ENCODE measurements around the gene NELFCD. TPM values are rescaled to one million over a fixed set of nuclear protein-coding genes. Genes with fewer than 3 reads are reported as not detected.

Gene NELFCD
- 125 and 129 TPM in 2 replicates for total RNA-seq (2013; cell fraction: nucleolus; rRNA removed)
- total RNA-seq (2014; rRNA removed) (68.7 and 74.9 TPM in 2 replicates), total RNA-seq (2014; rRNA removed; fragmentation: Illumina TruSeq; extraction: Trizol) (46.3 and 54.3 TPM in 2 replicates), total RNA-seq (2021) (68.9 and 82.1 TPM in 2 replicates), polyA plus RNA-seq (2011; rRNA removed) (76.5 and 86.8 TPM in 2 replicates), polyA plus RNA-seq (2014; fragmentation: Illumina TruSeq; extraction: Trizol) (83.4 and 89.7 TPM in 2 replicates), polyA plus RNA-seq (2014; fragmentation: Nextera tagmentation; extraction: Ambion mirVana) (10 to 100 TPM in 1 of 2 experiments, 1 to 10 TPM in 1; 8.9 to 16.7 TPM), polyA plus RNA-seq (2014; rRNA removed) (79.8 and 83.6 TPM in 2 replicates), polyA plus RNA-seq (2016; fragmentation: Nextera tagmentation; extraction: Ambion mirVana) (100 to 1,000 TPM; 107 to 109 TPM), polyA minus RNA-seq (2011; rRNA and poly(A)+ RNA removed) (75.0 and 95.0 TPM in 2 replicates), Bru-seq, nascent RNA (percentile 90 among the genes with signal in this experiment), BruChase-seq, experiment 1, labeled RNA remaining after a 6-hour chase (percentile 94 among the genes with signal in this experiment), BruChase-seq, experiment 2, labeled RNA remaining after a 2-hour chase (percentile 92 among the genes with signal in this experiment)
- polyA plus RNA-seq (2011; ENCODE audit: low read depth), result 51.2 TPM
- polyA plus RNA-seq (2011; cell fraction: cytosol; rRNA removed), result 82.9 and 107 TPM in 2 replicates
- 243 and 253 TPM in 2 replicates for polyA plus RNA-seq (2011; cell fraction: nucleus; rRNA removed)
- 61.0 and 61.7 TPM in 2 replicates for polyA plus RNA-seq (2012)
- polyA minus RNA-seq (2011; cell fraction: cytosol; rRNA and poly(A)+ RNA removed), result 24.3 and 31.0 TPM in 2 replicates
- 48.0 and 73.1 TPM in 2 replicates for polyA minus RNA-seq (2011; cell fraction: nucleus; rRNA and poly(A)+ RNA removed)
- long read RNA-seq, experiment 1, transcript NELFCD-213 (15 exons, 2,305 nt), result major isoform, 83 of 108 reads
- long read RNA-seq, experiment 1, partial matches to known transcripts, result 9 of 108 reads
- long read RNA-seq, experiment 1, other reads (novel, unspliced or antisense), result 15 of 108 reads
- long read RNA-seq, experiment 2, transcript NELFCD-201 (16 exons, 2,137 nt), result minor isoform, 5 of 451 reads
- long read RNA-seq, experiment 2, transcript NELFCD-213 (15 exons, 2,305 nt), result major isoform, 310 of 451 reads
- long read RNA-seq, experiment 2, partial matches to known transcripts, result 46 of 451 reads
- long read RNA-seq, experiment 2, other reads (novel, unspliced or antisense), result 89 of 451 reads

GRCh38 chr20:58980711-58981627, at the start of gene NELFCD:
Gene NELFCD, plus strand, starts transcription at chr20:58981256. Its CDS starts 54 bp downstream, at chr20:58981310.
- WGBS (ENCODE audit: insufficient coverage, insufficient replicate concordance, low lambda C conversion rate, missing lambda C conversion rate), result under 1% methylated on average over 58 of the region's 109 CpGs
- no peak for TF ChIP-seq CBX3 (IDR thresholded peaks at IDR 0.05; ENCODE audit: borderline replicate concordance, low read depth)
- no peak for TF ChIP-seq CREB1 (IDR thresholded peaks at IDR 0.05; ENCODE audit: low read depth)
- TF ChIP-seq SIX5 (IDR thresholded peaks at IDR 0.05; ENCODE audit: low read depth, low read length, severe bottlenecking), result no peak
- peak; percentile 26; the same call in 1 of the 2 replicates for TF ChIP-seq ZBED1 (IDR thresholded peaks at IDR 0.05; ENCODE audit: borderline replicate concordance)
- TF ChIP-seq ZBTB11 (CRISPR knock-in tag; IDR thresholded peaks at IDR 0.05), result no peak
- no peak for TF ChIP-seq NFXL1 (IDR thresholded peaks at IDR 0.05; ENCODE audit: borderline replicate concordance)
- no peak; the same call in 1 of the 2 replicates for TF ChIP-seq NBN (IDR thresholded peaks at IDR 0.05)
- TF ChIP-seq POLR2A (IDR thresholded peaks at IDR 0.05; ENCODE audit: low read depth, low read length), result peak; percentile 91
- TF ChIP-seq TBL1XR1 (IDR thresholded peaks at IDR 0.05; ENCODE audit: low read depth, low read length), result no peak
- peak; percentile 99 for TF ChIP-seq IKZF1 (conservative IDR thresholded peaks at IDR 0.05)
- no peak for TF ChIP-seq E4F1 (IDR thresholded peaks at IDR 0.05; ENCODE audit: borderline replicate concordance, partially characterized antibody)

More at GRCh38 chr20:58980711-58981627, at the start of gene NELFCD:
- in situ Hi-C loops (cut with MboI) (loop anchor here (5.0 kb wide), 1 partner anchor 74 kb away; no protein-coding TSS in a partner anchor), intact Hi-C loops (cut with micrococcal nuclease; ENCODE audit: unreplicated experiment) (loop anchor here (2.0 to 10.0 kb wide), 4 partner anchors 54 to 326 kb away; partner anchors contain the start of genes ATP5F1E and STX16)
- RAD21 ChIA-PET (ENCODE audit: unreplicated experiment), result interaction anchor here (0.6 to 4.3 kb wide), 8 partner anchors 11 to 326 kb away, joined by 3 to 23 read pairs (median 4); partner anchors contain the start of gene ATP5F1E
- no peak for FAIRE-seq
- ATAC-seq, result peak; percentile 68
- peak within 1 kb of the TSS; percentile 93 for H3K4me2 ChIP-seq (ENCODE audit: control insufficient read depth, insufficient read depth)
- TSS peak; percentile 89 for BruUV-seq (replicated peaks)
- H3K4me1 ChIP-seq (ENCODE audit: control insufficient read depth, insufficient read depth, low read length), result peaks cover 38% of the 10 kb centered on the region
- H2AFZ ChIP-seq (ENCODE audit: control insufficient read depth, low read depth, low read length), result peak within 1 kb of the TSS; percentile 83
- peak within 1 kb of the TSS; percentile 87 for H3K27ac ChIP-seq (ENCODE audit: control insufficient read depth, insufficient read depth)
- CTCF ChIA-PET, result interaction anchor here (0.6 to 2.1 kb wide), 4 partner anchors 27 to 955 kb away, joined by 3 to 8 read pairs (median 5); no protein-coding TSS in a partner anchor
- peak within 1 kb of the TSS; percentile 90 for H3K9ac ChIP-seq (ENCODE audit: control insufficient read depth, insufficient read depth, low read length)
- H3K9me3 ChIP-seq (replicated peaks; ENCODE audit: control insufficient read depth, insufficient read depth, low read length), result no peaks in the 10 kb centered on the region; the same call in 2 of the 3 replicates
- POLR2A ChIA-PET, result interaction anchor here (0.6 to 2.0 kb wide), 9 partner anchors 9 to 92 kb away, joined by 3 to 13 read pairs (median 4); partner anchors contain the start of gene ATP5F1E
- SMC1A ChIA-PET (ENCODE audit: uncharacterized antibody, unreplicated experiment), result interaction anchor here (1.4 to 3.0 kb wide), 5 partner anchors 13 to 96 kb away, joined by 3 to 16 read pairs (median 8); no protein-coding TSS in a partner anchor
- H3K27me3 ChIP-seq (replicated peaks in 1 of 2; ENCODE audit: control insufficient read depth in 2 of 2, insufficient read depth in 2 of 2, low read length in 1 of 2), result no peaks in the 10 kb centered on the region
- H4K20me1 ChIP-seq (ENCODE audit: control insufficient read depth, insufficient read depth), result no peaks in the 10 kb centered on the region
- DNase-seq (ENCODE audit: low read depth, low spot score), result no peak
- no peaks in the 10 kb centered on the region for H3K36me3 ChIP-seq (ENCODE audit: control insufficient read depth in 2 of 2, insufficient read depth in 2 of 2, low read length in 1 of 2)
- peak within 1 kb of the TSS; percentile 99 for H3K4me3 ChIP-seq
- H3K79me2 ChIP-seq (ENCODE audit: control insufficient read depth, insufficient read depth, low read length), result peaks cover 48% of the 10 kb centered on the region
